Sigmoid colon (tissue), 4 donors: Measurements from ENCODE around the gene ZFR2.

Experiments used
- CTCF ChIP-seq, 4 experiments: fragments of 450-650 bp in 3 of 4; fragments of 200-600 bp in 1 of 4; IDR thresholded peaks; one replicate each; pipeline ENCODE4 v1.5.1; 2016 to 2019; ENCODE audit warnings: antibody characterized with exemption in 4 of 4, mild to moderate bottlenecking in 3 of 4, moderate library complexity in 2 of 4
- EP300 ChIP-seq, 4 donors: sonication (generic); formaldehyde crosslinking; IDR thresholded peaks; one replicate each; pipeline ENCODE4 v1.6.1; 2017; ENCODE audit warnings: antibody characterized with exemption in 4 of 4
- POLR2A ChIP-seq, 2 donors: fragments of 450-650 bp; IDR thresholded peaks; one replicate each; pipeline ENCODE4 v1.6.1; 2016; ENCODE audit warnings: antibody characterized with exemption in 2 of 2, mild to moderate bottlenecking in 2 of 2, moderate library complexity in 2 of 2
- POLR2AphosphoS5 ChIP-seq, 4 donors: sonication (generic); formaldehyde crosslinking; IDR thresholded peaks; one replicate each; pipeline ENCODE4 v1.6.1; 2017; ENCODE audit warnings: antibody characterized with exemption in 4 of 4

DNA sequence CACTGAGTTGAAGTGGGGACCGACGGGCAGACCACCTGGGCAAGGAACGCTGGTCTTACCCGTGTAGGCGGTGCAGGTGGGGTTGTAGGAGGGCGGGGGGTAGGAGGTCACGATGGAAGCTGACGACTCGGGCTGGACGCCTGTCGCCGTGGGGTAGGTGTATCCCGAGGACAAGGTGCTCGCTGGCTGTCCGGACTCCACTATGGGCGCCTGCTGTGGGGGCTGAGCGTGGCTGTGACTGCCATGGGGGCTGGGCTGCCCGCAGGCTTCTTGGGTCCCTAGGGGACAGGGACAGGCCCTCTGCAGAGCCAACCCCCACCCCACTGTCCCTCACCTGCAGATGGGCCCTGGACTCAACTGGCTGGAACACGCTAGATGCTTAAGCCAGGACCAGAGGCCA is 37.2 kb downstream of the ZFR2 start:
- TF ChIP-seq POLR2AphosphoS5 (IDR thresholded peaks at IDR 0.05) (no peak), CTCF (IDR thresholded peaks at IDR 0.05) (no peak), EP300 (IDR thresholded peaks at IDR 0.05) (no peak), POLR2A (IDR thresholded peaks at IDR 0.05) (no peak)
